GM19467 (cell line): ENCODE measurements around the gene C22orf39.
A peak's percentile ranks its signal among the peaks of the same experiment; 100 is the strongest.
"Not testable (repeated sequence)": the region's sequence is repeated elsewhere in the genome, so short reads cannot be mapped to it uniquely, and the experiment has no call there.

Source experiments
- ATAC-seq: cut with Tn5 transposase; IDR thresholded peaks from one replicate; pipeline ENCODE4 v1.9.1; 2021; ENCODE audit warnings: mild to moderate bottlenecking, moderate library complexity; ENCODE audit not compliant: unreplicated experiment

Gene C22orf39

DNA sequence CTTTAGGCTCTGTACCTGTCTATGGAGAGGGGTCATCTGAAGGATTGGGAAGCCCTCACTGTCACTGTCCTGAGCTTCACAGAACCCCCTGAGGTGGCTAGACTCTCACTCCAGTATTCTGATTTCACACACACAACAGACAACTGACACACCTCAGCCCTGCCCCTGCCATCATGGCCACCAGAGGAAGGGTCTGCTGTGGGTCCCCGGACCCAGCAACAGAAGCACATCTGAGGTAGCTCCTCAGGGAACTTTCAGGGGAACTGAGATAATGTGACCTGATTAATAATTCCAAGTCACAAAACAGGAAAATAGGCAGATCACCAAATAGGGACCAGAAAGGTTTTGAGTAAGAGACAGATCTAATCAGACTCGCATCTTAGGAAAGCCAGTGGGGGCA is 7.5 kb upstream of the C22orf39 start:
- ATAC-seq, result no peak

DNA sequence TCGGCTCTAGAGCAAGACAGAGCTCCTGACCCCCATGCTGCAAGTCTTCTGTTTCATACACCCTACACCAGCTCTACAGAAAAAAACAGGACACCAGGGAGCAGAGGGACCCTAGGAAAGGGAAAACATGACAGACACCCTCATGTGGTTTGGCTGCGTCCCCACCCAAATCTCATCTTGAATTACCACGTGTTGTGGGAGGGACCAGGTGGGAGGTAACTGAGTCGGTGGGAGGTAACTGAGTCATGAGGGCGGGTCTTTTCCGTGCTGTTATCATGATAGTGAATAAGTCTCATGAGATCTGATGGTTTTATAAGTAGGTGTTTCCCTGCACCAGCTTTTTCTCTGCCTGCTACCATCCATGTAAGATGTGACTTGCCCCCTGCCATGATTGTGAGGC is 6.6 kb upstream of the C22orf39 start:
- no peak for ATAC-seq

DNA sequence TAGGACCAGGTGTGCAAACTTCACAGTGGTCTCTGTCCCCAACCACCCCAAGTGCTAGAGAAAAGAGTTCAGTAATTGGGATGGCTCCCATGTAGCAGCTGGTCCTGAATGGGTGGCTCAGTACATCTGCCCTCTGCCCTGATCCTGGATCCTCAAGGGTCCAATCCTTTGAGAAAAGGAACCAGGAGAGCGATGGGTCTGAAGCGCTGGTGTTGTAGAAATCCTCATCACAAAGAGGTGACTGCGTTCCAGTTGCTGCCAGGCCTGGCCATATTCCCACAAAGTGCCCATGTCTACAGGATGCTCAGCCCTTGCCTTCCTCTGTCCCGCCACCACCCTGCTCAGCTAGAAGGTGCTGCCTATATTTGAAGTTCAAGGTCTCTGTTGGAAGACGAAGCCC is 6.2 kb upstream of the C22orf39 start:
- no peak for ATAC-seq

DNA sequence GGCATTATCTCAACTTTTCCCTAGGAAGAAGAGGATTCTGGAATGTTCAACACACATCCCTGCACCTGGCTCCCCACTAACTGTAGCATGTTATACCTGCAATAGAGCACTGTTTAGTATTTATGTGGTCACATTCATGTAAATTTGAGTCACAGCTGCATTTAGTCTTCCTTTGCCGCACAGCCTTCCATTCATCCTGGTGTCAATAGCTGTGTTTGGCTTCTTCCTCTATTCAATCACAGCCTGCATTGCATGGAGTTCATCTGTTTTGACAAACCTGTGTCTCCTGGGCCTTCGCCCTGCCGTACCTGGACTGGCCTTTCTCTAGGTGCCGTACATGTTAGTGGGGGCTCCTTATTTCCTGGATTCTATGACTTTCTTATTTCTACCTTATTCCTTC is 4.1 kb upstream of the C22orf39 start:
- no peak for ATAC-seq

DNA sequence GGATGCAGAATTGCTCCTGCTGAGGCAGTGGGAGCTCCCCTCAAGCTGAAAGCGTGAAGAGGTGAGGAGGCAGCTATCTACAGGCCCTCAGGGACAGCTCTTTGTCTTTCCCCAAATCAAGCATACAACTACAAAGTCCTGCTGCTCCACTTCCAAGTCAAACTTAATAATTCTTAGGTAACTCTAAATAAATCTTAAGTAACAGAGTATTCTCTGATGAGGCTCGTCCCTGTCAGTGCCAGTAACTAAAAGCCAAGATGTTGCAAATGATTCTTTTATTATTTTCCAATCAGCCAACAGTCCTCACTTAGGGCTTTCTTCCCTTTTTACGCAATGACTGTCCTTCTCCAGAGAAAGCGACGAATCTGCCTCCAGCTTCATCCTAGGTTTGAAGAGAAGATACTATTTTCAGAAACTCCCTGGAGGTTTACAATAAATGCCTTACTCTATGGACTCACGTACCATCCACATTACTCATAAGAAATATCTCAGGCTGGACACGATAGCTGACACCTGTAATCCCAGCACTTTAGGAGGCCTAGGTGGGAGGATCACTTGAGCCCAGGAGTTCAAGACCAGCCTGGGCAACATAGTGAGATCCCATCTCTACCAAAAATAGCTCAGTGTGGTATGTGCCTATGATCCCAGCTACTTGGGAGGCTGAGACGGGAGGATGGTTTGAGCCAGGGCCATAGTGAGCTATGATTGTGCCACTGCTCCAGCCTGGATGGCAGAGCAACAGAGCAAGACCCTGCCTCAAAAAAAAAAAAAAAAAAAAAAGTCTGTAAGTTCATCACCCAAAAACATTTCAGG is 3.1 kb upstream of the C22orf39 start:
- no peak for ATAC-seq

DNA sequence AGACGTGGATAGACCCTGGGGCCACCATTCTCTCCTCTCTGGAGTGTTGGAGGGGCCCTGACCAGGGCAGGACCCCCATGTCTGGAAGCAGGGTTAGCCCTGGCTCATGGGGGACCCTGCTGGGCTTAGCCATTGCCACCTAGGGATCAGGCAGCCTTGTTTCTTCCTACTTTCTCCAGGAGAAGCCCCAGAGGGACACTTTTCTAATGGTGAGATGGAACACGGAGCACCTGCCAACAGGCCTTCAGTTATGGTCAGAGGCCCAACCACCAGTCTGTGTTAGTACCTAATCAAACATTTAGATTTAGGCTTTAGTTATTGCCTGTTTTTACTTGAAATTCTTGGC is 1.9 kb upstream of the C22orf39 start:
- no peak for ATAC-seq

DNA sequence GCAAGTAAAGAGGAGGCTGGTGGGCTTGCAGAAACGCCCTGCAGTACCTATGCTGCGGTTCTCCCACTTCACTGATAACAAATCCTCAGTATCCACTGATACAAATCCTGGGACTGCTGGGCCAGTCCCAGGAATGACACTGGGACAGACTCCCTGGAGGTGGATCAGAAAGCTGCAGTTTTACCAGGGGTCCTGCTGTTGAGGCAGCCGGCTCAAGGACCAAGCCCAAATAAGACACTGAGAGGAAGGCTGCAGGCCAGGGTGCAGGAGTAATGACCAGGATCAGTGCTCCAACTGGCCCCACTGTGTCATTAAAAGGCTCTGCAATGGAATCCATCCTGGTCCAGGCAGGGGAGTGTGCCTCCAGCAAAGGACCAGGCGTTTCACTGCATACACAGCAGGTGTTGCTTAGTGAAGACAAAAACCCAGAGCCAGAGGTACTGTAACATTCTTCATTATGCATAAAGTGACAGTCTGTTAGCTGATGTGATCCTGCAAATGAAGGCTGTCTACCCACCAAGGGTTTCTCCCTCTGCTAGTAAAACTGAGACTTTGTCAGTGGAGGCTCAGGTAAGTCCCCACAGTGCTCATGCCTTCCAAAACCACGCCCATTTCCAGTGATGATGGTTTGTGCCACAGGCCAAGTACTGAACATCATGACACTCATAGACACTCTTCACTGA is 1.4 kb upstream of the C22orf39 start:
- ATAC-seq, result no peak

DNA sequence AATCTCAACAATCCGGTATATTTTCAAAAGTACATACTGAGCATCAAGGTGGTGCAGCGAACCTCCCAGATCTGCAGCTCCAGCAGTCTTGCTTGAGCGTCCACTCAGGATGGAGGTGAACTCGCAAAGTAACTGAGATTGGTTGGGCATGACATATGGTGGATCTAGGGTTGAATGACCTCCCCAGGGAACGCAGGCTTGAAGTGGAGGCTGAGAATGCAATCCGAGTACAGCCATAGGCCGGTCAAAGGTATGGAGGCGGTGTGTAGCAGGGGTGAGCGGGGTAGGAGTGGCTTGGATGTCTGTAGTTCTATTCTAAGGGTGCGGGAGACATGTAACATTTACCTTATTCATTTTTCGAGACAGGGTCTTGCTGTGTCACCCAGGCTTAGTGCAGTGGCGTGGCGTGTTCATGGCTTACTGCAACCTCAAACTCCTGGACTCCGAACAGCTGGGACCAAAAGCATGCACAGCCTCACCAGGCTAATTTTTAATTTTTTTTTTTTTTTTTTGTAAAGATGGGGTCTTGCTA is 631 bp upstream of the C22orf39 start:
- ATAC-seq, result peak; percentile 16

DNA sequence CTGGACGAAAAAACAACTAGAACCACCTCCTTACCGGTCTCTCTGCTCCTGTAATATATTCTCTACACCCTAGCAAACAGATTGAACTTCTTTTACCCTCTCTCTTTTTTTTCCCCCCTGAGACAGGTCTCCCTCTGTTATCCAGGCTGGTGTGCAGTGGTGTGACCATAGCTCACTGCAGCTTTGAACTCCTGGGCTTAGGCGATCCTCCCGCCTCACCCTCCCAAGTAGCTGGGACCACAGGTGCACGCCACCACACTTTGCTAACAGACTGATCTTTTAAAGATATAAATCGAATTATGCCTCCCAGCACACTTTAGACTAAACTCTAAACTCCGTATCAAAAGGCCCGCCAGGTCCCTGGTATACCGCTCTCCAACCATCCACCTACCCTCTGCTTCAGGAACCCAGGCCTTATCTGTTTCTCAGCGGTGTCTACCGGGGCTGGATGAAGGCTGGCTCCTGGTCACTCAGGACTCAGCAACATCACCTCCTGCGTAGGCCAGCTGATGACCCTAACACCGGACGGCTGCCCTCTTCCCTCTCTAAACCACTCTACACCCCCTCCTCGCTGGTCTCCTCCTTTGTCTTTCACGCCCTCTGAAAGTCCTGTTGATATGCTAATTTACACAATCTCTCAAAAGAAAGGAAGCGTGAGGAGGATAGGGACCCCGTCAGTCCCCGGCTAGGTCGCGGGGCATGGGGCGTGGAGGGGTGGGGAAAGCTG is 745 bp downstream of the C22orf39 start:
- ATAC-seq, result no peak

DNA sequence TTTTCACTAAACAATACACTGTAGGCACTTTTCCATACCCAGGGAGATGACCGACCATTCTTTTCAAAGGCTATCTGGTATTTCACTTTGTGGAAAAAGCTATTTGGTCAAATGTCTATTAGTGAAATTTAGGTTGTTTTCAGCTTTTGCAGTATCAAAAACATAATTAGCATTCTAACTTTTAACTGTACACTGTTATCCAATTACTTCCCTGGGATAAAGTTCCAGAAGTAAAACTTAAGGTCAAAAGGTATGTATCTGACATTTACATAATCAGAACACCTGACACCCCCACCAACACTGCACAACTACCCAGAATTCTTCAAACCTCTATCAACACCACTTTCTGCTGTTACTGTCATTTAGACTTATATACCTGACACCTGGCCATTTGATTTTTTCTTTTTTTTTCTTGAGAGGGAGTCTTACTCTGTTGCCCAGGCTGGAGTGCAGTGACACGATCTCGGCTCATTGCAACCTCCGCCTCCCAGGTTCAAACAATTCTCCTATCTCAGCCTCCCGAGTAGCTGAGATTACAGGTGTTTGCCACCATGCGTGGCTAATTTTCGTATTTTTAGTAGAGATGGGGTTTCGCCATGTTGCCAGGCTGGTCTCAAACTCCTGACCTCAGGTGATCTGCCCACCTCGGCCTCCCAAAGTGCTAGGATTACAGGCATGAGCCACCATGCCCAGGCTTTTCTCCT is 2.1 kb downstream of the C22orf39 start:
- ATAC-seq, result not testable (repeated sequence)

DNA sequence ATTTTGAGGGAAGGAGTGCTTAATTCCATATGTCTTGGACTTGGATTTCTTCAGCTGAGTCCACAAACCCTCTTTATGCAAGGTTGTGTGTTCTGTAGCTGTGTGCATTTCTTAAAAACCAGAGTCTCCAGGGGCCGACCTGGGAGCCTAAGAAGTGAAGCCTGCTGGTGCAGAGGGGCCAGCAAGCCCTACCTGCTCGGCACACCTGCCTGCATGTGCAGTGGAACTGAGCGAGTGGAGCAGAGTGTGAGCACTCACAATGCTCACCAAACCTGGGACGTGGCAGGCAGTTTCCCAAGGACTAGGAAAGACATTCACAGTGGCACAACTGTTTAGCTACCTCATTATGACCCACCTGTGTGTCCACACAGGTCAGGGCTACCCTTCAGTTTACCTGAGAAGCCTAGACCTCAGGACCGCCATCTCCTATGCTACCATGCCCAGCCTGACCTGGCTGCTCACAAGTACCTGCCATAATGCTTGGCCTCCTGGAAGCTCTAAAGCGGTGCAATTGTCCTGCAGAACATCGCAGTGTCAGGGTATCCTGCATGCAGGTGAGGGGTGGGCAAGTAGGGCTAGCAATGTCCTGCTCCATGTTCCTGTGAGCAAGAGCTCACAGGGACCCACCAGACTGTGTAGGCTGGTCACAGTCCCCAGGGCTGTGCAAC is 3.8 kb downstream of the C22orf39 start:
- no peak for ATAC-seq

DNA sequence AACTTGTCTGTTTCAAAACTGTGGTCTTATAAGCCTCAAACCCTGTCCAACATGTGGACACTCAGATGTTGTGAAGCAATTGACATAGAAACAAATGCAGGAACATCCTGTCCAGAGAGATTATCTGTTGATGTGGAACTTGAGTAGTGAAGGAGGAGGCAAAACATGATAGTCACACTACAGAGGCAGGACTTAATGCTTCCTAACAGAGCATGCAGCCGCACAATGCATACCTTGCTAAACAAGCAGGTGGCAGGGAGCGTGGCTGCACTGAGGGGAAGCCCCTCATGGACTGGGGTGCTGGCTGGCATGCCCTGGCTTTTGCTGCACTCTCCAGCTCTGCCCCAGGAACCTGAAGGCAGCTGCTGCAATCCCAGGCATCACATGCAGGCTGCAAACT is 5.3 kb downstream of the C22orf39 start:
- ATAC-seq, result no peak

DNA sequence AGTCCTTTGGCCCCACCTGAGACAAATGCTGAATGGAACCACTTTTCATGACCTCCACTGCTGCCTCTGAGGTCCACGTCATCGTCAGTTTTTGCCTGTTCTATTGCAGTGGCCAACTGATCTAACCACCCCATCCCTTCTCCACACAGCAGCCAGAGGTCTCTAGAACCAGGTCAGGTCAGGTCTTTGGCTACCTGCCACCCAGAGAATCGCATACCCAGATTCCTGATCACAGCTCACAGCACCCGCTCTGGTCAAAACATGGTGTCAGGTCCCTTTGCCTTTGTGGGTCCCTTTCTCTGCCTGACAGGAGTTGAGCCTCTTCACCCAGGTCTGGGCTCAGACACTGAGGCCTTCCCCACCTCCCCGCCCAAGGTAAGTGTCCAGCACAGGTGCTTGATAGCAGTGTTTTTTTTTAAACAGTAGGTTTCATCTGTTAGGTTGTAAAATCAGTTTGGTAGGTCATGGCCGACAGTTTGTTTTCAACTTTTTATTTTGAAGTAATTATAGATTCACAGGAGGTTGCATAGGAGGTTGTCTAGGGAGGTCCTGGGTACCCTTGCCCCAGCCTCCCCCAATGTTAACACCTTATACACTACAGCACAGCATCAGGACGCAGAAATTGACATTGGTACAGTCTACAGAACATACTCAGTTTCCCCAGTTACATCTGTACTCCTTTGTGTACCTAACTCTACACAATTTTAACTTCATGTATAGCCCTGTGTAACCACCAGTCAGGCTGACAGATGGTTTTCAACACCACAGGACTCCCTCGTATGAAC is 6.9 kb downstream of the C22orf39 start:
- no peak for ATAC-seq

DNA sequence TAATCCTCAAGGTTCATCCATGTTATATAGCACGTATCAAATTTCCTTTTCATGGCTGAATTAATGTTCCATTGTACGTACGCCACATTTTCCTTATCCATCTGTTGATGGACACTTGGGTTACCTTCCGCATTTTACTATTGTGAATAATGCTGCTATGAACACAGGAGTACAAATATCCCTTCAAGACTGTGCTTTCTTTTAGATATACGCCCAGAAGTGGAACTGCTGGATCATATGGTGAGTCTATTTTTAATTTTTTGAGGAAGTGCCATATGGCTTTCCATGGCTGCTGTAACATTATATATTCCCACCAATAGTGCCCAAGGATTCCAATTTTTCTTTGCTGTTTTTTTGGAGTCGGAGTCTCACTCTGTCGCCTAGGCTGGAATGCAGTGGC is 9.2 kb downstream of the C22orf39 start:
- ATAC-seq, result no peak

DNA sequence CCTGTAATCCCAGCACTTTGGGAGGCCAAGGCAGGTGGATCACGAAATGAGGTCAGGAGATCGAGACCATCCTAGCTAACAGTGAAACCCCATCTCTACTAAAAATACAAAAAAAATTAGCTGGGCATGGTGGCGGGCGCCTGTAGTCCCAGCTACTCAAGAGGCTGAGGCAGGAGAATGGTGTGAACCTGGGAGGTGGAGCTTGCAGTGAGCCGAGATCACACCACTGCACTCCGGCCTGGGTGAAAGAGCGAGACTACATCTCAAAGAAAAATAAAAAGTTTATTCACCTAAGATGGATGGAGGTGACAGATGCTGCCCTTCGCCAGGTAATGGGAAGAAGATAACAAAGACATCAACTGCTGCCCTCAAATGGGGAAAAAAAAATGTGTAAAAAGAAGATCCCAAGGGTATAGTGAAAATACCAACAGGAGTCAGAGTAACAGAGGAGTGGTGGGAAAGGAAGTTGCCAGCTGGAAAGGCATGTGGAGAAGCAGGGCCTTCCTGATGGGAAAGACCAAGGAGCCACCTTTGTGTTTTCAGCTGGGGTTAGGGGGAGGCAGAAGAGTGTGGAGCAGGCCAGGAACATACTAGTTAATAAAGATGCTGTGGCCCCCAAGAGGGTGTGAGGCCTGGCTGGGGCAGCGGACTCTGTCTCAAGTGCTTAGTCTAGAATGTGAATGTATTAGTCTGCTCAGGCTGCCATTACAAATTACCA is 10.9 kb downstream of the C22orf39 start:
- not testable (repeated sequence) for ATAC-seq

DNA sequence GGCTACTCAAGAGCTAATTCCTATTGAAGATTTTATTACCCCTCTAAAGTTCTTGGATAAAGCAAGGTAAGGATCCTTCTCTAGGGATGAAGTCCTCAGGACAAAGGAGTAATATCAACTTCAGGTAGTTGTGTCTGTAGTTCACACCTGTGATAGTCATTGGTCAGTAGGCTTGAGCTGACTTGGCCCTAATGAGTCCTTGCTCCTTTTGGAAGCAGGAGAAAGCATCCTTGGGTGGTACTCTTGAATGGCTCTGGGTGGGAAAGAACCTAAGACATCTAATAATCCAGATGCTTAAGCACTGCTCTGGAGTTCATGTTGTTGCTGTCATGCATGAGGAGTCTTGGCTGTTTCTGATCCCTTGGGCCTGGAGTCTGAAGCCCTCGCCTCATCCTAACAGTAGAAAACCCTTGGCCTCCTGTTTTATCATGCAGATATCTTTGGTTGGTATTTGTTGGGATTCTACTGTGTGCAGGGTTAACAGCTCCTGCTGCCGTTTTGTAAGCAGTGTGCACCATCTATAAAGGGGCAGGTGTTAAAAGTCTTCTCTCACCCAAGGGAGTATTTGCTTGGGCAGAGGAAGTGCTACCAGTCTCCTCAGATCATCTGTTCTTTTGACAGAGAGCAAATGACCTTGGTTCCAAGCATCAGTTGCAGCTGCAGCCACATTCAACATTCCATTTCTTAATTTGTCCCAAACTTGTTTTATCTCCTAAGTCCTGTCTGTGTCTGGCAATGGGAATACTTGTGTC is 12.5 kb downstream of the C22orf39 start:
- ATAC-seq, result no peak

DNA sequence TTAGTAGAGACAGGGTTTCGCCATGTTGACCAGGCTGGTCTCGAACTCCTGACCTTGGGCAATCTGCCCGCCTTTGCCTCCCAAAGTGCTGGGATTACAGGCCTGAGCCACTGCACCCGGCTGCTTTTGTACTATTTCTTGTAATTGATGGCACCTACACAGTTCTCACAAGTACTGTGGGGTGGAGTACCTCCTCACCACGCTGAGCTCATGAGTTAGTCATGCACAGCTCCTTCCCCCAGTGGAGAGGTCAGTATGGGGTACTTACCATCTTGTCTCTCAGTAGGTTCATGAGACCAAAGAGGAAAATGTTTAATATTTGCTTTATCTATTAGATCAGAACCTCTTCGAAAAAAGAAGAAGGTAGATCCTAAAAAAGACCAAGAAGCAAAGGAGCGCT is 13.1 kb downstream of the C22orf39 start:
- ATAC-seq, result no peak

DNA sequence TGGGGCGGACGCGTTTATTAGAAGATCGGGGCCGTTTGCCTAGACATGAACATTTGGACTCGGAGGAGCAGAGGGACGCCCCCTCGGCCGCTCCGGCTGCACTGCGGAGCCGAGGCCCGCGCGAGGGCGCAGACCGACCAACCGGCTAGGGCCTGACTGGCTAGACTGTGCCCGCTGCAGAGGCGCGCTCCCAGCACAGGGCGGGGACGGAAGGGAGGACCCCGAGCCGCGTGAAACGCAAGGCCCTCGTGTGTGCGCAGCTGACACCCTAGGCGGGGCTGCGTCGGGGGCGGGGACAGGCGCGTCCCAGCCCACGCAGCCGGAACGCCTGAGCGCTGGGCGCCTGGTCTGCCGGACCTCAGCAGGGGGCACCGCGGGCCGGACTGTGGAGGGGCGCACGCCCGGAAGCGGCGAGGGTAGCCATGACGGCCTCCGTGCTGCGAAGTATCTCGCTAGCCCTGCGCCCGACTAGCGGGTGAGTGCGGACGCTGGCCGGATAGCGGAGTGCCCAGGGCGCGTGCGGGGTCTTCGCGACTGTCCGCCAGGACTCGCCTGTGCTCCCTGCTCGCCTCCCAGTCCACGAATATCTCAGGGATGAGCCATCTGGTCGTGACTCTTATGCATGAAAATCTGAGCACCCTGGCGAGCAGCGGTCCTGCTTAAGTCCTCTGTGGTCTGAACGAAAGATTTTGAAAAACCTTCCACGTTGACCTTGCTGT is 15.2 kb downstream of the C22orf39 start, which contains the start of gene MRPL40:
TSS of gene MRPL40 (plus strand) at position 413 of the 719 bp plus-strand sequence. CDS start at position 423, 10 bp downstream.
- peak; percentile 66 for ATAC-seq
